ENCODE measurements around the gene IMMP2L. TPM values are rescaled to one million over a fixed set of nuclear protein-coding genes. Genes with fewer than 3 reads are reported as not detected.

IMMP2L gene
- total and polyA plus RNA-seq, 4 donors = 7.3 to 21.1 (median 12.4) TPM

GRCh38 chr7:111098011-111098925, 464.0 kb downstream of the IMMP2L start:
- no peaks in the 10 kb centered on the region for H3K9me3 ChIP-seq (ENCODE audit: control insufficient read depth in 4 of 4, low read length in 3 of 4)
- WGBS = 42% methylated on average over 10 of the region's 10 CpGs
- H3K4me3 ChIP-seq (ENCODE audit: low read depth in 1 of 3, low read length in 3 of 3) = no peak overlapping the region
- no peaks in the 10 kb centered on the region for H3K36me3 ChIP-seq (ENCODE audit: control insufficient read depth in 4 of 4, insufficient read depth in 3 of 4, low read depth in 1 of 4, low read length in 3 of 4)
- DNase-seq (ENCODE audit: low spot score) = no peak
- no peak overlapping the region for H3K27ac ChIP-seq (ENCODE audit: low read depth in 1 of 2, low read length in 2 of 2)
- TF ChIP-seq JUND (IDR thresholded peaks at IDR 0.05) (no peak), GABPA (IDR thresholded peaks at IDR 0.05 in 1 of 2, conservative IDR thresholded peaks at IDR 0.05 in 1 of 2) (no peak), EGR1 (IDR thresholded peaks at IDR 0.05; ENCODE audit: low read depth in 2 of 2) (no peak), REST (IDR thresholded peaks at IDR 0.05) (no peak), HNF4A (conservative IDR thresholded peaks at IDR 0.05) (no peak), RAD21 (IDR thresholded peaks at IDR 0.05) (peak; percentile 87 to 92), TAF1 (conservative IDR thresholded peaks at IDR 0.05) (no peak), CTCF (IDR thresholded peaks at IDR 0.05; ENCODE audit: low read depth, low read length, missing input control) (peak; percentile 56), HNF4G (IDR thresholded peaks at IDR 0.05) (no peak), FOXA2 (IDR thresholded peaks at IDR 0.05) (no peak)
- TF ChIP-seq, protein P1, sequence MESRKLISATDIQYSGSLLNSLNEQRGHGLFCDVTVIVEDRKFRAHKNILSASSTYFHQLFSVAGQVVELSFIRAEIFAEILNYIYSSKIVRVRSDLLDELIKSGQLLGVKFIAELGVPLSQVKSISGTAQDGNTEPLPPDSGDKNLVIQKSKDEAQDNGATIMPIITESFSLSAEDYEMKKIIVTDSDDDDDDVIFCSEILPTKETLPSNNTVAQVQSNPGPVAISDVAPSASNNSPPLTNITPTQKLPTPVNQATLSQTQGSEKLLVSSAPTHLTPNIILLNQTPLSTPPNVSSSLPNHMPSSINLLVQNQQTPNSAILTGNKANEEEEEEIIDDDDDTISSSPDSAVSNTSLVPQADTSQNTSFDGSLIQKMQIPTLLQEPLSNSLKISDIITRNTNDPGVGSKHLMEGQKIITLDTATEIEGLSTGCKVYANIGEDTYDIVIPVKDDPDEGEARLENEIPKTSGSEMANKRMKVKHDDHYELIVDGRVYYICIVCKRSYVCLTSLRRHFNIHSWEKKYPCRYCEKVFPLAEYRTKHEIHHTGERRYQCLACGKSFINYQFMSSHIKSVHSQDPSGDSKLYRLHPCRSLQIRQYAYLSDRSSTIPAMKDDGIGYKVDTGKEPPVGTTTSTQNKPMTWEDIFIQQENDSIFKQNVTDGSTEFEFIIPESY (IDR thresholded peaks at IDR 0.05) = no peak
- TF ChIP-seq, protein P2, sequence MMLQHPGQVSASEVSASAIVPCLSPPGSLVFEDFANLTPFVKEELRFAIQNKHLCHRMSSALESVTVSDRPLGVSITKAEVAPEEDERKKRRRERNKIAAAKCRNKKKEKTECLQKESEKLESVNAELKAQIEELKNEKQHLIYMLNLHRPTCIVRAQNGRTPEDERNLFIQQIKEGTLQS (IDR thresholded peaks at IDR 0.05) = no peak
- TF ChIP-seq, protein P3, sequence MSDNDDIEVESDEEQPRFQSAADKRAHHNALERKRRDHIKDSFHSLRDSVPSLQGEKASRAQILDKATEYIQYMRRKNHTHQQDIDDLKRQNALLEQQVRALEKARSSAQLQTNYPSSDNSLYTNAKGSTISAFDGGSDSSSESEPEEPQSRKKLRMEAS (IDR thresholded peaks at IDR 0.05) = no peak
- no peaks in the 10 kb centered on the region for H3K27me3 ChIP-seq (ENCODE audit: control insufficient read depth in 4 of 4, insufficient read depth in 4 of 4, low read length in 3 of 4)
- no peak overlapping the region for H3K9ac ChIP-seq (ENCODE audit: low read depth in 1 of 2, low read length in 2 of 2)
- H3K4me1 ChIP-seq (ENCODE audit: control insufficient read depth in 4 of 4, insufficient read depth in 4 of 4, low read length in 3 of 4) = no peaks in the 10 kb centered on the region

DNA sequence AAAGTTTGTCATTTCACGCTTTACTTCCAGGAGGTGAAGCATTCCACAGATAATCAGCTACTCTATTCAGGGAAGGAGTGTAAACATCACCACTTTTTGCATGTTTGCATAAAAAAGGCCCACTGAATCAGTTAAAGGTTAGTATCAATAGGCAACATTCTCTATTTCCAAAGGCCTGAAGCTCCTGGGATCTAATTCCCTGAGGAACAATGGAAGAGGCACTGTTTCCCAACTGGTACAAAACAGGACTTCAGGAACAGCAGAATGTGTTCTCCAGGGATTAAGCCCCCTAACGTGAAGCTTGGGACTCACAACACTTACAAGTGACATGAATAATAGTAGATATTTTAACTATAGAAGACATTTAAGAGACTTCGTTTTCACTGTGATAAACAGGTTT, 465.3 kb downstream of the IMMP2L start:
- H3K4me1 ChIP-seq (ENCODE audit: control insufficient read depth in 4 of 4, insufficient read depth in 4 of 4, low read length in 3 of 4) = no peaks in the 10 kb centered on the region
- TF ChIP-seq, protein P2 (IDR thresholded peaks at IDR 0.05) = no peak
- no peak for TF ChIP-seq NR2F2 (IDR thresholded peaks at IDR 0.05)
- H3K9ac ChIP-seq (ENCODE audit: low read depth in 1 of 2, low read length in 2 of 2) = no peak overlapping the region
- H3K27ac ChIP-seq (ENCODE audit: low read depth in 1 of 2, low read length in 2 of 2) = no peak overlapping the region
- H3K9me3 ChIP-seq (ENCODE audit: control insufficient read depth in 4 of 4, low read length in 3 of 4) = no peaks in the 10 kb centered on the region
- no peak for DNase-seq (ENCODE audit: low spot score)
- H3K36me3 ChIP-seq (ENCODE audit: control insufficient read depth in 4 of 4, insufficient read depth in 3 of 4, low read depth in 1 of 4, low read length in 3 of 4) = no peaks in the 10 kb centered on the region
- H3K27me3 ChIP-seq (ENCODE audit: control insufficient read depth in 4 of 4, insufficient read depth in 4 of 4, low read length in 3 of 4) = no peaks in the 10 kb centered on the region
- H3K4me3 ChIP-seq (ENCODE audit: low read depth in 1 of 3, low read length in 3 of 3) = no peak overlapping the region
- 91% methylated on average over 3 of the region's 3 CpGs for WGBS

All from liver (tissue), 9 donors.